BLaER1 treated with 17β-estradiol and CSF1 and Interleukin-3, amounts not matched to agents 10 nM and 100 nM (cell line): ENCODE results near the gene SLC2A6.

Experiments
- H3K27ac ChIP-seq, 11 experiments: shearing (Covaris generic); formaldehyde crosslinking; 2 replicates each; pipeline ENCODE4 v1.8.1; 2022
- H3K27me3 ChIP-seq, 11 experiments: shearing (Covaris generic); formaldehyde crosslinking; 2 replicates each; pipeline ENCODE4 v1.8.1; 2022
- H3K36me3 ChIP-seq, 11 experiments: shearing (Covaris generic); formaldehyde crosslinking; 2 replicates each; pipeline ENCODE4 v1.8.1; 2022
- H3K4me1 ChIP-seq, 10 experiments: shearing (Covaris generic); formaldehyde crosslinking; 2 replicates each; pipeline ENCODE4 v1.8.1; 2022
- H3K4me2 ChIP-seq, 11 experiments: shearing (Covaris generic); formaldehyde crosslinking; 2 replicates each; pipeline ENCODE4 v1.8.1; 2022
- H3K4me3 ChIP-seq, 10 experiments: shearing (Covaris generic); formaldehyde crosslinking; 2 replicates each; pipeline ENCODE4 v1.8.1; 2022
- H3K9ac ChIP-seq, 11 experiments: shearing (Covaris generic); formaldehyde crosslinking; 2 replicates each; pipeline ENCODE4 v1.8.1; 2022
- H3K9me3 ChIP-seq, 11 experiments: shearing (Covaris generic); formaldehyde crosslinking; replicated peaks in 1 of 11; 2 replicates each; pipeline ENCODE4 v1.8.1; 2022
- H4K20me1 ChIP-seq, 11 experiments: shearing (Covaris generic); formaldehyde crosslinking; 2 replicates each; pipeline ENCODE4 v1.8.1; 2022
- Cebpa-rat ChIP-seq, 11 experiments: shearing (Covaris generic); IDR thresholded peaks; 2 replicates each; pipeline ENCODE4 v1.8.1; 2022

Gene SLC2A6

DNA sequence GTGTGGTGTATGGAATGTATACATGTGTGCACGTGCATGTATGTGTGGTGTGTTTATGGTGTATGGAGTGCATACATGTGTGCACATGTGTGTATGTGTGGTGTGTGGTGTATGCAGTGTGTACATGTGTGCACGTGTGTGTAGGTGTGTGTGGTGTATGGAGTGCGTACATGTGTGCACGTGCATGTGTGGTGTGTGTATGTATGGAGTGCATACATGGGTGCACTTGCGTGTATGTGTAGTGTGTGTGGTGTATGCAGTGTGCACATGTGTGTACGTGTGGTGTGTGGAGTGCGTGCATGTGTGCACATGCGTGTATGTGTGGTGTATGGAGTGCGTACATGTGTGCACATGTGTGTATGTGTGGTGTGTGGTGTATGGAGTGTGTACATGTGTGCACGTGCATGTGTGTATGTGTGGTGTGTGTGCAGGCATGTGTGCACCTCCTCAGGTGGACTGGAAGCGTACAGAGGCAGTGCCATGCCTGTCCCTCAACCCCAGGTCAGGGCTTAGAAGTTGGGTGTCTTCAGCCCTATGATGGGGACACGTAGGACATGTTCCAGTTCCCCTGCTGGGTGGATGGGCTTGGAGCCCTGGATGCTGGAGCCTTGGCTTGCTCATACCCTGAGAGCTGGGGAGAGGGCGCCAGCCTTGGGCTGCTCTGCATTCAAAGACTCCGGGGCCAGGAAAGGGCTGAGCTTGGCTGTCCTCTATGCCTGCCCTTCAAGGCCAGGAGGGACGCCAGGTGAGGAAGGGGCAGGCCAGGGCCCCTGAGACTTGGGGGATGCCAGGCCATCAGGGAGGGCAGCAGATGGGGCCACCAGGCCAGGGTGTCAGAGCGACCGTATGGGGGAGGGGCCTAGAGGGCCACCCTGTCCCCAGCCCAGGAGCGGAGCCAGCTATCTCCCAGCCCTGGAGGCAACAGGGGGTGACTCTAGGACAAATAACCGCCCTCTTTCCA is 33.6 kb upstream of the SLC2A6 start:
- no peak overlapping the region for H3K27ac ChIP-seq
- no peak for TF ChIP-seq Cebpa-rat (IDR thresholded peaks at IDR 0.05)
- H3K4me2 ChIP-seq = no peak overlapping the region
- peaks cover 0 to 4% (median 0%) of the 10 kb centered on the region in 11 experiments; a peak in 1 of 22 replicates for H4K20me1 ChIP-seq
- H3K9me3 ChIP-seq = no peaks in the 10 kb centered on the region
- no peak overlapping the region for H3K9ac ChIP-seq
- H3K27me3 ChIP-seq = peaks cover 0 to 7% (median 0%) of the 10 kb centered on the region in 11 experiments; a peak in 2 of 22 replicates
- H3K4me3 ChIP-seq = no peak overlapping the region
- peaks cover 12 to 24% (median 17%) of the 10 kb centered on the region in 10 experiments; a peak in 19 of 20 replicates for H3K4me1 ChIP-seq
- no peaks in the 10 kb centered on the region for H3K36me3 ChIP-seq

DNA sequence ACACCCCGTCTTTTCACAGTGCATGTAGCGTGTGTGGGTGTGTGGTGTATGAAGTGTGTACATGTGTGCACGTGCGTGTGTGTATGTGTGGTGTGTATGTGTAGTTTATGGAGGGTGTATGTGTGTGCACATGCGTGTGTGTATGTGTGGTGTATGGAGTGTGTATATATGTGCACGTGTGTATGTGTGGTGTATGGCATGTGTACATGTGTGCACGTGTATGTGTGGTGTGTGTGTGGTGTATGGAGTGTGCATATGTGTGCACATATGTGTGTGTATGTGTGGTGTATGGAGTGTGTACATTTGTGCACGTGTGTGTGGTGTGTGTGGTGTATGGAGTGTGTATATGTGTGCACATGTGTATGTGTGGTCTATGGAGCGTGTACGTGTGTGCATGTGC is 32.7 kb upstream of the SLC2A6 start:
- TF ChIP-seq Cebpa-rat (IDR thresholded peaks at IDR 0.05) = no peak
- Histone ChIP-seq H3K4me2 (no peak overlapping the region), H3K36me3 (no peaks in the 10 kb centered on the region), H3K27me3 (peaks cover 0 to 7% (median 0%) of the 10 kb centered on the region in 11 experiments; a peak in 2 of 22 replicates), H4K20me1 (peaks cover 0 to 2% (median 0%) of the 10 kb centered on the region in 11 experiments; a peak in 1 of 22 replicates), H3K4me1 (peaks cover 12 to 24% (median 17%) of the 10 kb centered on the region in 10 experiments; a peak in 19 of 20 replicates), H3K27ac (no peak overlapping the region), H3K4me3 (no peak overlapping the region), H3K9ac (no peak overlapping the region), H3K9me3 (no peaks in the 10 kb centered on the region)

DNA sequence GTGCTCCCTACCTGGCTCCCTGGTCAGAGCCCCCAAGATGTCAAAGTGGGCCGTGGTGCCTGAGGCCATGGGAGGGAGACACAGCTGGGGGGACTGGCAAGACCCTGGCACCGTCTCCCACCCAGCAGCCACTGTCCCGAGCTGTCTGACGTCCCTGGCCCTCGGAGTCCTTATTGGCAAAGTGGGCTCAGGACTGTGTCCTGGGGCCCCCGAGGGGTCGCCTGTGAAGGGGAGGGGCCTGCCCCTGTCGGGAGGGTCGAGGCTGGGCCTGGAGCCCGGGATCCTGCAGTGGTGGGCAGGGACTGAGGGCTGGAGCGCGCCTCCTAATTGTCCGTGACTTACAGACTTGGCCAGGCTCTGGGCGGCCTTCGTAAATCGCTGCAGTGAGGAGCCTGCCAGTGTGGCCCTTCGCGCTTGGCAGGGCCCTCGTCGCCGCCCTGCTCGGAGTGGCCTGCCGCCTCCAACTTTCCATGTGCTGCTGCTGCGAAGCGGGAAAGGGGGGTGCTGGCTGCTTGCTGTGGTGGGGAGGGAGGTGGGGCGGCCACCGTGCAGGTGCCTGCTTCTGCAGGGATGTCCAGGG is 32.1 kb upstream of the SLC2A6 start:
- TF ChIP-seq Cebpa-rat (IDR thresholded peaks at IDR 0.05) = no peak
- Histone ChIP-seq H3K4me1 (peaks cover 12 to 25% (median 17%) of the 10 kb centered on the region in 10 experiments; a peak in 19 of 20 replicates), H3K9me3 (no peaks in the 10 kb centered on the region), H3K36me3 (no peaks in the 10 kb centered on the region), H3K9ac (no peak overlapping the region), H3K27me3 (peaks cover 0 to 7% (median 0%) of the 10 kb centered on the region in 11 experiments; a peak in 2 of 22 replicates), H4K20me1 (no peaks in the 10 kb centered on the region), H3K27ac (no peak overlapping the region), H3K4me2 (no peak overlapping the region), H3K4me3 (no peak overlapping the region)

DNA sequence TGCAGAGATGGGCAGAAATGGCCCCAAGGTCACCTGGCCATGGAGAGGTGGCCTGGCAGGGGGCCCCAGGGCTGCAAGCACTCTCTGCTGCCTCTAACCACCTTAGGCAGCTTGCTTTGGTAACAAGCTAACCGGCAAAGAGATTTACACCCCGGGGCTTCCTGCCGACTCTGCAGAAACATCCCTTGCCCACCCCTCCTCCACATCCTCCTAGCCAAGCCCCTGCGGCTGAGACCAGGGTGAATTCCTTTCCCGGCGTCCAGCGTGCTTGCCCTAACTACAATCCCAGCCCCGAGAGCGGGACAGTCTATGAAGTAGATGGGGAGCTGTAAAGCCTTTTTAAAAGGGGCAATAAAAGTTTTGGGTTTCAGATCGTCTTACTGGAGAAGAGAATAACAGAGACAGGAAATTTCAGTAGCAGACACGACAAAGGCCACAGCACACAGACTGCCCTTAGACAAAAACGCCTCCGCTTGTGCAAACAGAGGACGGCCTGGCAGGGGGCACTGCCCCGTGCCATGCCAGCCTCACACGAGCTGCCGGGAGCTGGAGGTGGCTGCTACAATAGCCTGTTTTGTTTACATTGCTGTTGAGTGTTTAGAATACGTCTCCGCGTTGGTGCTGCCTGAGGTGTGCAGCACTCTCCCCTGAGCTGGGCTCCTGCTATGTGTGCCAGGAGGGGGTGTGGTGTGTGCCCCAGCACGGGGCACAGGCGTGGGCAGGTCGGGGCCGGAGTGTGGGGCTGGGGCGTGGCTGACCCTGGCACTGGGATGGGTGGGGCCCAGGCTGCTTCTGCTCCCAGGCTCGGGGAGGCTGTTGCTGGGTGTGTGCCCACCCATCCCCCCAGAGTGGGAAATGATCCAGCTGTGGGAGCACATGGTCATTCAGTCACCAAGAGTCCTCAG is 30.5 kb upstream of the SLC2A6 start:
- Histone ChIP-seq H3K36me3 (no peaks in the 10 kb centered on the region), H3K4me1 (peaks cover 12 to 22% (median 13%) of the 10 kb centered on the region in 10 experiments; a peak in 19 of 20 replicates), H4K20me1 (no peaks in the 10 kb centered on the region), H3K4me3 (no peak overlapping the region), H3K9me3 (no peaks in the 10 kb centered on the region), H3K27ac (no peak overlapping the region; a peak in 1 of 22 replicates), H3K9ac (peak overlapping the region in 4 of 11 experiments; percentile 18 to 43 (median 22); a peak in 2 of 22 replicates), H3K4me2 (peak overlapping the region; percentile 34 to 67 (median 54); a peak in 21 of 22 replicates), H3K27me3 (peaks cover 0 to 7% (median 0%) of the 10 kb centered on the region in 11 experiments; a peak in 2 of 22 replicates)
- no peak for TF ChIP-seq Cebpa-rat (IDR thresholded peaks at IDR 0.05)

DNA sequence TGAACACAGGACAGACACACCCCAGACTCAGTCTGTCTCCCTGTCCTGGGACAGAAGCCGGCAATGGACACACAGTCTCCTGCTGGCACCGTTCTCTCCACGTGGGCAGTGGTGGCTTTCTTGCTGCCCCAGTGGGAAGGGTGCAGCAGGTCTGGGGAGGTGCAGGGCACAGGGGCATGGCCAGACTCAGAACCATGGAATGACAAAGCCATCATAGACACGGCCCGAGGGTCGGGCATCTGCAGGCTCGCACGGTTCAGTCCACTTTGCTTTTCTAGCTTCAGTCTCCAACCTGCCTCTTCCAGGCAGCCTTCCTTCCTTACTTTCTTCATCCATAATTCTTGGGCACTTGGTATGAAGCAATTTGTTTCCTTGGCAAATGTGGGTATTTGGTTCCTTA is 29.1 kb upstream of the SLC2A6 start:
- peaks cover 0 to 6% (median 4%) of the 10 kb centered on the region in 11 experiments; a peak in 19 of 22 replicates for H3K9me3 ChIP-seq
- no peak overlapping the region for H3K4me2 ChIP-seq
- no peak for TF ChIP-seq Cebpa-rat (IDR thresholded peaks at IDR 0.05)
- H3K4me1 ChIP-seq = peaks cover 12 to 21% (median 13%) of the 10 kb centered on the region in 10 experiments; a peak in 19 of 20 replicates
- H3K27ac ChIP-seq = no peak overlapping the region
- no peaks in the 10 kb centered on the region for H3K36me3 ChIP-seq
- no peak overlapping the region for H3K4me3 ChIP-seq
- H4K20me1 ChIP-seq = no peaks in the 10 kb centered on the region
- peaks cover 0 to 7% (median 0%) of the 10 kb centered on the region in 11 experiments; a peak in 2 of 22 replicates for H3K27me3 ChIP-seq
- H3K9ac ChIP-seq = no peak overlapping the region

DNA sequence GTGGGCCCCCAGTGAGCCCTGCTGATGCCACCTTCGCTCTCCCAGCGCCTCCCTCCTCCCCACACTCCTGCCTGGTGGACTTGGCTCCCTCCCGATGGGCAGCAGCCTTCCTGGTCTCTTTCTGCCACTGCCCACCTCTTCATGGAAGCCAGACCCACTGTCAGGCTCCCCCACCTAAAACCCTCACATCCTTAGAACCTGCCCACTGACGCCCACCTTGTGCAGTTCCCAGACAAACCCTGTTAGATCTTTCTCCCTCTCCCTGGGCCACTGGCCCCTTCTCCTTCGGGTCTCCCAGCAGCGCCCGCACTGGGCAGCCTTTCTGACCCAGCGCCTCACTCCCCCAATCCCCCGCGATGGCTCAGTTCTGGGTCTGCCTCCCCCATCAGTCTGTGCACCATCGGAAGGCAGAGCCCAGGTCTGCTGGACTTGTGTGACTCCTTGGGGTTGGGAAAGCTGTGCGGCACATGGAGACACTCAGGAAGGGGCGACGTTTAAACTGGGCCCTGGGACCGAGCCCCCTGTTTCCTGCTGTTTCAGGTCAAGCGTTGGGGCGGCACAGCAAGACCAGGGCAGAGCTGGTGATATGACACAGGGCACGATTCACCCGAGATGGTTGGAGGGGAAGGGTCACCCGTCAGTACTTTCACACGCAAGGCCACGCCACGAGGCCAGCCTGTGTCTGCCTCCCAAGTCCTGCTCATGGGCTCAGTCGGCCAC is 28.5 kb upstream of the SLC2A6 start:
- Histone ChIP-seq H3K27me3 (peaks cover 0 to 7% (median 0%) of the 10 kb centered on the region in 11 experiments; a peak in 2 of 22 replicates), H3K9me3 (peaks cover 2 to 12% (median 10%) of the 10 kb centered on the region in 11 experiments), H3K9ac (no peak overlapping the region), H3K4me2 (no peak overlapping the region), H3K27ac (no peak overlapping the region), H4K20me1 (no peaks in the 10 kb centered on the region), H3K36me3 (no peaks in the 10 kb centered on the region), H3K4me1 (peaks cover 12 to 21% (median 13%) of the 10 kb centered on the region in 10 experiments; a peak in 19 of 20 replicates), H3K4me3 (no peak overlapping the region)
- TF ChIP-seq Cebpa-rat (IDR thresholded peaks at IDR 0.05) = no peak

DNA sequence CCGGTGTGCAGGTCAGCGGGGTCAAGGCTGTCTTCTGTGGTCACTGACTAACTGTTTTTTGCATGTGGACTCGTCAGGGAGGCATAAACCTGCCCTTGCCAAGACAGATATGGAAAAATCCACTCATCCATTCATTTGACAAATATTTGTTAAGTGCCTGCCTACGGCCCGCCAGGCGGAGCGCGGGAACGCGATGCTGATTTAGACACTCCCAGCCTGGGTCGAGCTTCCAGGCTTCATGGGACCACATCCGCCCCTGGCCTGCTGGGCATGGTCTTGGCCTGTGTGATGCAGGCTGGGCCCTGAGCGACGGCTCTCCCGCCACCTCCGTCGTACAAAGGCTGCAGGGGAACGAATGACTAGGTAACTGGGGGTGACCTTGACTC is 27.7 kb upstream of the SLC2A6 start:
- no peak overlapping the region for H3K4me2 ChIP-seq
- no peak overlapping the region for H3K27ac ChIP-seq
- no peak for TF ChIP-seq Cebpa-rat (IDR thresholded peaks at IDR 0.05)

More for the DNA sequence above, 27.7 kb upstream of the SLC2A6 start:
- H3K9ac ChIP-seq = no peak overlapping the region
- H4K20me1 ChIP-seq = no peaks in the 10 kb centered on the region
- H3K9me3 ChIP-seq = peaks cover 10 to 20% (median 18%) of the 10 kb centered on the region in 11 experiments
- H3K4me3 ChIP-seq = no peak overlapping the region
- peaks cover 0 to 7% (median 0%) of the 10 kb centered on the region in 11 experiments; a peak in 2 of 22 replicates for H3K27me3 ChIP-seq
- no peaks in the 10 kb centered on the region for H3K36me3 ChIP-seq
- peaks cover 12 to 21% (median 13%) of the 10 kb centered on the region in 10 experiments; a peak in 19 of 20 replicates for H3K4me1 ChIP-seq
